Uterus (tissue), 4 donors: ENCODE results near the gene TEC. TPM values are rescaled to one million over a fixed set of nuclear protein-coding genes. Genes with fewer than 3 reads are reported as not detected.

Experiments
- DNase-seq, 2 donors: peaks; one replicate each; pipeline ENCODE4 v3.0.0-alpha.2; 2019 to 2020
- H3K27ac ChIP-seq, 2 donors: fragments of 200-600 bp; sonication (generic); 1 replicate in 1 of 2; 2 replicates in 1 of 2; pipeline ENCODE4 v1.5.1; 2016 to 2018
- H3K27me3 ChIP-seq, 2 donors: fragments of 200-600 bp; sonication (generic); one replicate each; pipeline ENCODE4 v1.5.1; 2018 to 2019; ENCODE audit warnings: control low read depth in 1 of 2
- H3K36me3 ChIP-seq, 2 donors: fragments of 200-600 bp; sonication (generic); one replicate each; pipeline ENCODE4 v1.5.1; 2019; ENCODE audit warnings: control low read depth in 1 of 2
- H3K4me1 ChIP-seq, 2 donors: fragments of 200-600 bp; sonication (generic); one replicate each; pipeline ENCODE4 v1.5.1; 2018 to 2019; ENCODE audit warnings: control low read depth in 1 of 2
- H3K4me3 ChIP-seq, 2 donors: fragments of 200-600 bp; sonication (generic); 1 replicate in 1 of 2; 2 replicates in 1 of 2; pipeline ENCODE4 v1.5.1; 2018 to 2019; ENCODE audit warnings: mild to moderate bottlenecking in 1 of 2
- H3K9me3 ChIP-seq, 2 donors: fragments of 200-600 bp; sonication (generic); one replicate each; pipeline ENCODE4 v1.5.1; 2019; ENCODE audit warnings: control low read depth in 1 of 2
- CTCF ChIP-seq, 4 experiments: fragments of 200-600 bp in 2 of 4; fragments of 450-650 bp in 2 of 4; sonication (generic) in 2 of 4; IDR thresholded peaks; one replicate each; pipeline ENCODE4 v1.5.1; 2016 to 2019; ENCODE audit warnings: antibody characterized with exemption in 4 of 4, mild to moderate bottlenecking in 2 of 4, moderate library complexity in 1 of 4
- POLR2A ChIP-seq, 2 donors: fragments of 450-650 bp; IDR thresholded peaks; one replicate each; pipeline ENCODE4 v1.6.1; 2016; ENCODE audit warnings: antibody characterized with exemption in 2 of 2, mild to moderate bottlenecking in 1 of 2, moderate library complexity in 1 of 2
- intact Hi-C: fragments of 100-400 bp; cut with DNase I; formaldehyde crosslinking; loops from one replicate; pipeline ENCODE4 v1.15.1; 2023; ENCODE audit warnings: low total_unique reads
- total RNA-seq, 4 donors: library from RNA; depleted of rRNA in 3 of 4; stranded (reverse); fragments of >200 nt in 3 of 4; gene quantifications; one replicate each; pipeline versions ENCODE4 v1.1.0 to v1.2.4, GENCODE V29; 2014 to 2023
- donor health status: DM: yes; HTN: yes; CAD: no.

The TEC gene
- total RNA-seq, 4 donors from 2014 or later, result under 0.01 to 6.8 (median 2.6) TPM

DNA sequence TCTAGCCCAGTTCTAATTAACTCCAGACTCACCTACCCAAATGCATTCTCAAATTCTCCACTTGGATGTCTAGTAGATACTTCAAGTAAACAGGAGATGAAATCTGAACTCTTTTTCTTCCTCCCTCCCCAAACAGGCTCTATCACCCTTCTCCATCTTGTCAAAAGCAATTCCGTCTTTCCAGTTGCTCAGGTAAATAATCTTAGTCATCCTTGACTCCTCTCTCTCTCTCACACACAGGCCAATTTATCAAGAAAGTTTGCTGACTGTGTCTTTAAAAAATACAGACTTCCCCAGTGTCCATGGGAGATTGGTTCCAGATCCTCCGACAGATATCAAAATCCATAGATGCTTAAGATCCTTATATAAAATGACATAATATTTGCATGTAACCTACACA is 148.5 kb downstream of the TEC start:
- intact Hi-C loops, result no loop called here
- DNase-seq, result no peak
- TF ChIP-seq POLR2A (IDR thresholded peaks at IDR 0.05) (no peak), CTCF (IDR thresholded peaks at IDR 0.05) (no peak)

DNA sequence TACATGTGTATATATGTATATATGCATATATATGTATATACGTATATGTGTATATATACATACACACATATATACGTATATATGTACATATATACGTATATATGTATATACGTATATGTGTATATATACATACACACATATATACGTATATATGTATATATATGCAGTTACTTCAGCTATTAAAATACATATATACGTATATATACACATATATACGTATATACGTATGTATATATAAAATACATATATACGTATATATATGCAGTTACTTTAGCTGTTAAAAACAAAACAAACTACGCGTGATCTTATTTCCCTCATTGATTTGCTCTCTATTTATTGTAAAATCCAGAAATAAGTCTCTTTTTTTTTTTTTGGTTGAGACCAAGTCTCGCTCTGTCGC is 149.5 kb downstream of the TEC start:
- no peaks in the 10 kb centered on the region for H3K27me3 ChIP-seq
- H3K4me3 ChIP-seq, result no peak overlapping the region
- intact Hi-C loops, result no loop called here
- H3K4me1 ChIP-seq, result no peaks in the 10 kb centered on the region
- no peak for DNase-seq
- no peaks in the 10 kb centered on the region for H3K36me3 ChIP-seq
- no peak for TF ChIP-seq POLR2A (IDR thresholded peaks at IDR 0.05)
- TF ChIP-seq CTCF (IDR thresholded peaks at IDR 0.05), result no peak
- H3K9me3 ChIP-seq, result no peaks in the 10 kb centered on the region
- no peak overlapping the region for H3K27ac ChIP-seq

More for the DNA sequence above, 148.5 kb downstream of the TEC start:
- no peak overlapping the region for H3K27ac ChIP-seq
- no peaks in the 10 kb centered on the region for H3K36me3 ChIP-seq
- H3K4me1 ChIP-seq, result no peaks in the 10 kb centered on the region
- no peaks in the 10 kb centered on the region for H3K9me3 ChIP-seq
- H3K27me3 ChIP-seq, result no peaks in the 10 kb centered on the region
- H3K4me3 ChIP-seq, result no peak overlapping the region

GRCh38 chr4:48119646-48120045 is 150.0 kb downstream of the TEC start:
- H3K4me1 ChIP-seq, result no peaks in the 10 kb centered on the region
- H3K27ac ChIP-seq, result no peak overlapping the region
- no peak overlapping the region for H3K4me3 ChIP-seq
- no peak for TF ChIP-seq POLR2A (IDR thresholded peaks at IDR 0.05)
- TF ChIP-seq CTCF (IDR thresholded peaks at IDR 0.05), result no peak
- no peaks in the 10 kb centered on the region for H3K36me3 ChIP-seq
- intact Hi-C loops, result no loop called here
- no peaks in the 10 kb centered on the region for H3K27me3 ChIP-seq
- no peak for DNase-seq
- no peaks in the 10 kb centered on the region for H3K9me3 ChIP-seq

DNA sequence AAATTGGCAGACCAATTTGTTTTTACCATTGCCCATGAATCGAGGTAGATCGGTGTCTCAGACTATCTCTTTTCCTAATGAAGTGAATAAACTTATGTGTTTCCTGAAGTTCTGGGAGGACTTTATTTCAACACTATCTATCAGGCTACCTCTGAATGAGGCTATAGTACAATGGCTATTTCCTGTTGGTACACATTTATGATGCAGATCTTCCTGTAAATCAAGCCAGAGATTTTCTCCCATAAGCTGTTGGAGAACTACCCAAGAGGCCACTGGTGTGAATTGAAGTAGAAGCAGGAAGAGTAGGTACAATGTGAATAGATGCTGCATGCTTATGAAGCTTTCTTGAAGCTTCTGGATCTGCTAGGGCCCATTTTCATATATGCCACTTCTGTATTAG is 151.6 kb downstream of the TEC start:
- intact Hi-C loops, result no loop called here

DNA sequence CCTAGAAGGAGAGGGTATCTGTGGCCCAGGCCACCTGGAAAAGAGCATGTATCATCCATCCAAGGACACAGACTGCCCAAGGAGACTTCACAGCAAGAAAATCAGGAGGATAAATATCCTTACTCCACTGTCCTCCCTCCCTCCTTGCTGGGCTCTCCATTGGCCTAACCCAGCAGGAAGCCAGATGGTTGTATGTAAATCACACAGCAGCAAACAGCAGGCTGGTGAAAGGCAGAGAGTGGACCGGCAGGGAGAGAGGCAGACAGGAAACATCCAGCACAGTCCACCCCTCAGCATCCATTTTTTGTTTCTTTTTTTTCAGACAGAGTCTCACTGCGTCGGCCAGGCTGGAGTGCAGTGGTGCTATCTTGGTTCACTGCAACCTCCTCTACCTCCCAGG is 153.1 kb downstream of the TEC start:
- no peaks in the 10 kb centered on the region for H3K9me3 ChIP-seq
- H3K27me3 ChIP-seq, result no peaks in the 10 kb centered on the region
- no peak for DNase-seq
- no peaks in the 10 kb centered on the region for H3K36me3 ChIP-seq
- H3K27ac ChIP-seq, result no peak overlapping the region
- intact Hi-C loops, result no loop called here
- no peaks in the 10 kb centered on the region for H3K4me1 ChIP-seq
- no peak overlapping the region for H3K4me3 ChIP-seq
- no peak for TF ChIP-seq CTCF (IDR thresholded peaks at IDR 0.05)
- no peak for TF ChIP-seq POLR2A (IDR thresholded peaks at IDR 0.05)

More for the DNA sequence above, 151.6 kb downstream of the TEC start:
- no peak for DNase-seq
- no peak overlapping the region for H3K4me3 ChIP-seq
- no peak overlapping the region for H3K27ac ChIP-seq
- H3K36me3 ChIP-seq, result no peaks in the 10 kb centered on the region
- no peaks in the 10 kb centered on the region for H3K27me3 ChIP-seq
- TF ChIP-seq POLR2A (IDR thresholded peaks at IDR 0.05) (no peak), CTCF (IDR thresholded peaks at IDR 0.05) (no peak)
- H3K9me3 ChIP-seq, result no peaks in the 10 kb centered on the region
- no peaks in the 10 kb centered on the region for H3K4me1 ChIP-seq
